ENCODE data around the gene ZNF513.

Gene ZNF513

DNA sequence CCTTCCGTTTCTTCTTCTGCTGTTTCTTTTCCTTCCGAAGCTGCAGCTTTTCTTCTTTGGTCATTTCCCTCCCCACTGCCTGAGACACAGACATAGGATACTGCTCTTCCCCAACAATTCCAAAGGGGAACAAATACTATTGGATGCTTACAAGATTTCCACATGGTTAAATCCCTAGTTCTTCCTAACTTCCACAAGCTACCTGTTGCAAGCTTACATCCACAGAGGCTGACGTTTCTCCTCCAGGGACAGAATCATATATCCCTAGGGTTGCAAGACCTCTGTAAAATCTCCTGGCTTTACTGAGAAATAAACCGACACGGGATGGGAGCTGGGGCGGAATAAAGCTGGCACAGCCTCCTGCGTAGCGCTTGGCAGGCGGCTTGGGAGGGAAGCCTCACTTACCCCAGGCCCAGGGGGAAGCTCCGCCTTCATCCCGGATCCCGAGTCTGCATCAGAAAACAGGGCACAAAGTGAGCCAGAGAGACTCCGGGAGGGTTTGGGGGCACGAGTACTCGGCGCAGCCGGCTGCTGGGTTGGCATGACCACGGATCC, 11.0 kb downstream of the ZNF513 start:
- Mint-ChIP-seq H3K36me3 (ENCODE audit: low read depth) (peaks cover 63% of the 10 kb centered on the region), H3K4me1 (peaks cover 23% of the 10 kb centered on the region), H3K27me3 (ENCODE audit: low read depth) (no peaks in the 10 kb centered on the region), H3K9me3 (no peaks in the 10 kb centered on the region), H3K27ac (peak overlapping the region; percentile 50 to 86 (median 84)), H3K4me3 (peak overlapping the region; percentile 86 to 94 (median 94))
- TF ChIP-seq CTCF (IDR thresholded peaks at IDR 0.05; ENCODE audit: unreplicated experiment in 3 of 3) = no peak

DNA sequence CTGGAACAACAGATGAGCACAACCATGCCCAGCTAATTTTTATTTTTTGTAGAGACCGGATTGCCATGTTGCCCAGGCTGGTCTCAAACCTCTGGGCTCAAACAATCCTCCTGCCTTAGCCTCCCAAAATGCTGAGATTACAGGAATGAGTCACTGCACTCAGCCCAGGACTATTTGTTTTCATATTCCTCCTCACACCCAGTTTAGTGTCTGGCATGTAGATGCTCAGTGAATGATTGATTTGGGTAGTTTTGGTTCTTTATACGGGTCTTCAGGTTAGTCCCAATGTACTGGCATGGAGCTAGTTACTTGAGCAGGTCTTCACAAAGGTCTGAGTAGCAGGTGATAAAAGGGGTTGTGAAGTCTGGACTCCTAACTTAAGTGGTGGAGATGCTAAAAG, 16.6 kb downstream of the ZNF513 start:
- Mint-ChIP-seq H3K4me3 (no peak overlapping the region), H3K27ac (no peak overlapping the region), H3K4me1 (no peaks in the 10 kb centered on the region), H3K27me3 (ENCODE audit: low read depth) (no peaks in the 10 kb centered on the region), H3K9me3 (no peaks in the 10 kb centered on the region), H3K36me3 (ENCODE audit: low read depth) (peaks cover 53% of the 10 kb centered on the region)
- TF ChIP-seq CTCF (IDR thresholded peaks at IDR 0.05; ENCODE audit: unreplicated experiment in 3 of 3) = no peak

- H3K36me3 Mint-ChIP-seq (ENCODE audit: low read depth) = peaks cover 53% of the 10 kb centered on the region
- H3K9me3 Mint-ChIP-seq = peaks cover 3% of the 10 kb centered on the region
- peak overlapping the region in 1 of 3 experiments; percentile 23 for H3K27ac Mint-ChIP-seq
- peaks cover 10% of the 10 kb centered on the region for H3K4me1 Mint-ChIP-seq
- H3K27me3 Mint-ChIP-seq (ENCODE audit: low read depth) = no peaks in the 10 kb centered on the region
- peak overlapping the region in 1 of 3 experiments; percentile 13 for H3K4me3 Mint-ChIP-seq
- TF ChIP-seq CTCF (IDR thresholded peaks at IDR 0.05; ENCODE audit: unreplicated experiment in 3 of 3) = no peak
Measured at GRCh38 chr2:27362678-27363420, 17.7 kb downstream of the ZNF513 start.

- peak within 1 kb of the TSS; percentile 98 to 100 (median 99) for H3K4me3 Mint-ChIP-seq
- H3K9me3 Mint-ChIP-seq = peaks cover 3% of the 10 kb centered on the region
- H3K4me1 Mint-ChIP-seq = peaks cover 30% of the 10 kb centered on the region
Measured at GRCh38 chr2:27356382-27357181, 24.0 kb downstream of the ZNF513 start, which contains the start of gene GTF3C2. Gene GTF3C2, minus strand, starts transcription at chr2:27356764. Its CDS starts 13,210 bp downstream, at chr2:27343554.

DNA sequence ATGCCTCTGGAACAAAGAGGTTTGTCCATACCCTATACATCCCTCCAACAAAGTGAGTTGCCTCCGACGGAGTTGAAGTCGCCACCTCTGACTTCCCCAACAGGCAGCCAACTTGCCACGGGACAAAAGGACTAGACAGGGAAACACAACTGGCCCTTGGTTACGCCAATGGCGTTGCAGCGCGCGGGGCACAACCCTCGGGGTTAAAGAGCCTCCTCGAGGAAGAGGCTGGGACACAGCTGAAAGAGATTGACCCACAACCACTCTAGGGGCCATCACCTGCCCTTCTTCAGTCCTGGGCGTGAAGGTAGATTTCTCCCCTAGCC, 24.5 kb downstream of the ZNF513 start:
- peaks cover 17% of the 10 kb centered on the region for H3K36me3 Mint-ChIP-seq (ENCODE audit: low read depth)
- peaks cover 30% of the 10 kb centered on the region for H3K4me1 Mint-ChIP-seq
- peak overlapping the region; percentile 98 to 100 (median 99) for H3K4me3 Mint-ChIP-seq
- no peak for TF ChIP-seq CTCF (IDR thresholded peaks at IDR 0.05; ENCODE audit: unreplicated experiment in 3 of 3)
- peak overlapping the region; percentile 98 to 100 (median 98) for H3K27ac Mint-ChIP-seq
- no peaks in the 10 kb centered on the region for H3K27me3 Mint-ChIP-seq (ENCODE audit: low read depth)
- peaks cover 3% of the 10 kb centered on the region for H3K9me3 Mint-ChIP-seq

More at GRCh38 chr2:27356382-27357181, 24.0 kb downstream of the ZNF513 start, which contains the start of gene GTF3C2:
- peaks cover 21% of the 10 kb centered on the region for H3K36me3 Mint-ChIP-seq (ENCODE audit: low read depth)
- peak within 1 kb of the TSS; percentile 98 to 100 (median 98) for H3K27ac Mint-ChIP-seq
- H3K27me3 Mint-ChIP-seq (ENCODE audit: low read depth) = no peaks in the 10 kb centered on the region
- TF ChIP-seq CTCF (IDR thresholded peaks at IDR 0.05; ENCODE audit: unreplicated experiment in 3 of 3) = no peak
